Caco-2 (cell line): ENCODE measurements around the gene MAP1B. TPM values are rescaled to one million over a fixed set of nuclear protein-coding genes. Genes with fewer than 3 reads are reported as not detected.

Experiments
- BruUV-seq: library from RNA; stranded (reverse); fragments of 400-500 nt; replicated peaks from 2 replicates; lab custom pipeline; 2021; lab: Mats Ljungman, UMichigan
- CTCF ChIA-PET: fragments of 300-600 bp; sonication (Branson Sonifier 250); formaldehyde crosslinking; loops from one replicate; lab custom pipeline; 2022; ENCODE audit warnings: antibody characterized with exemption; lab: Charles Lee
- POLR2A ChIA-PET: fragments of 300-600 bp; sonication (Branson Sonifier 250); formaldehyde crosslinking; loops from one replicate; lab custom pipeline; 2022; ENCODE audit warnings: antibody characterized with exemption; lab: Charles Lee
- DNase-seq, 2 experiments: peaks; one replicate each; pipeline versions ENCODE4 v3.0.0 to v3.0.0-alpha.2; 2020 to 2022
- H3K27me3 ChIP-seq: replicated peaks from 2 replicates; pipeline ENCODE4 v1.6.0; 2011; ENCODE audit warnings: low read length; ENCODE audit not compliant: control insufficient read depth, insufficient read depth
- H3K36me3 ChIP-seq: 2 replicates; pipeline ENCODE4 v1.5.1; 2011; ENCODE audit warnings: low read length; ENCODE audit not compliant: control insufficient read depth, insufficient read depth
- H3K4me1 ChIP-seq: fragments of 250-450 bp; sonication (Bioruptor Pico); 2 replicates; pipeline ENCODE4 v1.5.1; 2020; ENCODE audit warnings: mild to moderate bottlenecking
- H3K4me3 ChIP-seq: 2 replicates; pipeline ENCODE4 v1.5.1; 2011; ENCODE audit warnings: low read depth, mild to moderate bottlenecking, control low read depth, low read length
- H3K9me3 ChIP-seq: fragments of 250-450 bp; sonication (Bioruptor Pico); 2 replicates; pipeline ENCODE4 v1.5.1; 2020; ENCODE audit warnings: mild to moderate bottlenecking, moderate library complexity
- H3K27ac Mint-ChIP-seq: one replicate; pipeline ENCODE4 v1.8.0; 2022; ENCODE audit warnings: mixed read lengths; ENCODE audit not compliant: unreplicated experiment
- H3K27me3 Mint-ChIP-seq: one replicate; pipeline ENCODE4 v1.8.0; 2022; ENCODE audit warnings: mixed read lengths; ENCODE audit not compliant: insufficient read depth, unreplicated experiment
- H3K36me3 Mint-ChIP-seq: one replicate; pipeline ENCODE4 v1.8.0; 2022; ENCODE audit warnings: mild to moderate bottlenecking, mixed read lengths; ENCODE audit not compliant: insufficient read depth, unreplicated experiment
- H3K4me1 Mint-ChIP-seq: one replicate; pipeline ENCODE4 v1.8.0; 2022; ENCODE audit warnings: low read depth, mixed read lengths; ENCODE audit not compliant: unreplicated experiment
- H3K4me3 Mint-ChIP-seq: one replicate; pipeline ENCODE4 v1.8.0; 2022; ENCODE audit warnings: mild to moderate bottlenecking, moderate library complexity, mixed read lengths; ENCODE audit not compliant: unreplicated experiment
- H3K9me3 Mint-ChIP-seq: one replicate; pipeline ENCODE4 v1.8.0; 2022; ENCODE audit warnings: mixed read lengths; ENCODE audit not compliant: unreplicated experiment
- CTCF ChIP-seq, 2 experiments: fragments of 200-600 bp in 1 of 2; IDR thresholded peaks; 1 replicate in 1 of 2; 2 replicates in 1 of 2; pipeline versions ENCODE4 v1.5.1 to v1.8.0; 2011 to 2022; ENCODE audit warnings: antibody characterized with exemption in 1 of 2, control low read depth in 1 of 2, inconsistent platforms in 1 of 2, low read depth in 1 of 2, low read length in 1 of 2, mild to moderate bottlenecking in 1 of 2, moderate library complexity in 1 of 2; ENCODE audit not compliant: insufficient read depth in 1 of 2, severe bottlenecking in 1 of 2, unreplicated experiment in 1 of 2
- intact Hi-C: fragments of 100-400 bp; cut with micrococcal nuclease; formaldehyde crosslinking; loops from one replicate; pipeline ENCODE4 v1.10.0; 2022; ENCODE audit not compliant: unreplicated experiment
- total RNA-seq: library from RNA; stranded (reverse); gene quantifications from 2 replicates; pipeline ENCODE4 v1.2.3, GENCODE V29; 2022

The MAP1B gene
- total RNA-seq, 1 experiment from 2014 or later = 0.66 TPM

DNA sequence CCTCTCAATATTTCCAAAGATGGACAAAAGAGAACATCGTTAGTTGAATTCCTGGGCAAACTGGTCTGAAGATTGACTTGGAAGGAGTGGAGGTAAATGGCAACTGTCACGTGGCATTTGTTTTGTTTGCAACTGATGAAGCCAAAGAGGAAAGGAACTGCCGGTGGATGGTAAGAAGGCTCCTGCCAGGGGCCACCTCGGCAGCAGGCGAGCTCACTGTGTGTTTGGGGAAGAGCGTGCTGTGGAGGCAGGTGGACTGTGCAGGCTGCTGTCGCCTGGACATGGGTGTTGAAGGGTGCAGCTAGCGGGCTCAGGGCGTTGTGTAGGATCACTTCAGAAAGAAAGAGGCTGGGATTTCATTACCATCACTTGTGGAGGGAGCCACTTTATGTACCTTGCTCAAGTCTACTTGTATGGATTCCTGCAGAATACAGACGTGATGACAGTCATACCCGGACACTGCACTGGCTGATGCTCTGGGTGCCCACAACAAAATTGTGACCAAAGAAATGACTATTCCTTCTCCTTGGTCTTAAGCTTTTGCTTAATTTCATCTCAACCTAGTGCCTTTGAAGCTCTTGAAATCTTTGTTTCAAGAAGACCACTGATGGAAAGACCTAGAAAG is 72.7 kb downstream of the MAP1B start:
- H3K36me3 Mint-ChIP-seq = no peaks in the 10 kb centered on the region
- no peaks in the 10 kb centered on the region for H3K9me3 Mint-ChIP-seq
- H3K4me3 Mint-ChIP-seq = no peak overlapping the region
- no peak for TF ChIP-seq CTCF (IDR thresholded peaks at IDR 0.05; ENCODE audit: insufficient read depth in 1 of 2, low read depth in 1 of 2, low read length in 1 of 2, severe bottlenecking in 1 of 2, unreplicated experiment in 1 of 2)
- H3K9me3 ChIP-seq = no peaks in the 10 kb centered on the region
- H3K27ac Mint-ChIP-seq = no peak overlapping the region
- no peaks in the 10 kb centered on the region for H3K27me3 ChIP-seq
- H3K36me3 ChIP-seq = no peaks in the 10 kb centered on the region
- intact Hi-C loops = no loop called here
- H3K4me1 ChIP-seq = no peaks in the 10 kb centered on the region
- H3K4me3 ChIP-seq = no peak overlapping the region
- ChIA-PET POLR2A (no interaction called here), CTCF (no interaction called here)
- no peak for DNase-seq
- H3K4me1 Mint-ChIP-seq = no peaks in the 10 kb centered on the region
- no TSS peak for BruUV-seq
- peaks cover 34% of the 10 kb centered on the region for H3K27me3 Mint-ChIP-seq

DNA sequence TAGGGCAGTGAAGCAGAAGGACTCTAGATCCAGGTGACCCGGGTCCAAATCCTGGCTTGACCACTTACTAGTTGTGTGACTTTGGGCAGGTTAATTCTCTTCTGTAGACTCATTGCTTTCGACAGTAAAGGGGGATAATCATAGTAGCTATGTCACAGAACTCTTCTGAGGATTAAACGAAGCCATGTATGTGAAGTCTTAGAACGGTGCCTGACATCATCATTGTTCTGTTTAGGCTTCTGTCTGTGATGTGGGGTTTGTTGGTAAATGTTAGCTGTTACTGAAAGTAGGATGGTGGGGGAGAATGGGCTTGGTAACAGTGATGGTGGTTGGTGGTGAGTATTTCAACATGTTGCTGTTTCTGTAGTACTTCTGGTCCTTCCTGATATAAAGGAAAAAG is 73.7 kb downstream of the MAP1B start:
- Histone ChIP-seq H3K36me3 (no peaks in the 10 kb centered on the region), H3K4me3 (no peak overlapping the region), H3K27me3 (no peaks in the 10 kb centered on the region), H3K4me1 (no peaks in the 10 kb centered on the region), H3K9me3 (no peaks in the 10 kb centered on the region)
- TF ChIP-seq CTCF (IDR thresholded peaks at IDR 0.05; ENCODE audit: insufficient read depth in 1 of 2, low read depth in 1 of 2, low read length in 1 of 2, severe bottlenecking in 1 of 2, unreplicated experiment in 1 of 2) = no peak
- Mint-ChIP-seq H3K9me3 (no peaks in the 10 kb centered on the region), H3K36me3 (no peaks in the 10 kb centered on the region), H3K4me1 (no peaks in the 10 kb centered on the region), H3K4me3 (no peak overlapping the region), H3K27ac (no peak overlapping the region), H3K27me3 (peaks cover 28% of the 10 kb centered on the region)
- POLR2A ChIA-PET = no interaction called here
- CTCF ChIA-PET = no interaction called here
- intact Hi-C loops = no loop called here
- no TSS peak for BruUV-seq
- no peak for DNase-seq

- Mint-ChIP-seq H3K9me3 (no peaks in the 10 kb centered on the region), H3K27me3 (peaks cover 27% of the 10 kb centered on the region), H3K4me1 (no peaks in the 10 kb centered on the region), H3K27ac (no peak overlapping the region), H3K4me3 (no peak overlapping the region), H3K36me3 (no peaks in the 10 kb centered on the region)
- DNase-seq = no peak
- Histone ChIP-seq H3K36me3 (no peaks in the 10 kb centered on the region), H3K4me1 (no peaks in the 10 kb centered on the region), H3K27me3 (no peaks in the 10 kb centered on the region; the same call in 1 of the 2 replicates), H3K4me3 (no peak overlapping the region), H3K9me3 (no peaks in the 10 kb centered on the region)
- intact Hi-C loops = no loop called here
- CTCF ChIA-PET = no interaction called here
- no peak for TF ChIP-seq CTCF (IDR thresholded peaks at IDR 0.05; ENCODE audit: insufficient read depth in 1 of 2, low read depth in 1 of 2, low read length in 1 of 2, severe bottlenecking in 1 of 2, unreplicated experiment in 1 of 2)
- POLR2A ChIA-PET = no interaction called here
- no TSS peak for BruUV-seq
Observed at GRCh38 chr5:72182686-72183085, 75.4 kb downstream of the MAP1B start.
